DMS 273 (cell line): ENCODE measurements around the gene MTA3.
A peak's percentile ranks its signal among the peaks of the same experiment; 100 is the strongest.
"Not testable (repeated sequence)": the region's sequence is repeated elsewhere in the genome, so short reads cannot be mapped to it uniquely, and the experiment has no call there.

Experiments
- DNase-seq: peaks from one replicate; lab custom pipeline; 2025; ENCODE audit not compliant: unreplicated experiment; lab: John Stamatoyannopoulos, UW

MTA3 gene

GRCh38 chr2:42568401-42569115, at the start of gene MTA3:
MTA3 (plus strand) TSS chr2:42568632; CDS start chr2:42568746, 114 bp downstream.
- peak; percentile 67 for DNase-seq

GRCh38 chr2:42519624-42520023, 48.8 kb upstream of the MTA3 start:
- DNase-seq = no peak

- no peak for DNase-seq
These were observed 46.4 kb upstream of the MTA3 start for GRCh38 chr2:42522035-42522434.

GRCh38 chr2:42523341-42523740, 45.1 kb upstream of the MTA3 start:
- DNase-seq = no peak

GRCh38 chr2:42532397-42532796, 36.0 kb upstream of the MTA3 start:
- no peak for DNase-seq

GRCh38 chr2:42537493-42537892, 30.9 kb upstream of the MTA3 start:
- DNase-seq = no peak

- no peak for DNase-seq
These were observed 25.6 kb upstream of the MTA3 start for GRCh38 chr2:42542871-42543270.

- DNase-seq = no peak
These were observed 23.3 kb upstream of the MTA3 start for GRCh38 chr2:42545023-42545721.

GRCh38 chr2:42545841-42546390, 22.5 kb upstream of the MTA3 start:
- DNase-seq = no peak

GRCh38 chr2:42547014-42547413, 21.4 kb upstream of the MTA3 start:
- no peak for DNase-seq

- no peak for DNase-seq
These were observed 20.8 kb upstream of the MTA3 start for GRCh38 chr2:42547446-42548295.

- no peak for DNase-seq
These were observed 17.6 kb upstream of the MTA3 start for GRCh38 chr2:42550870-42551269.

- DNase-seq = no peak
These were observed 14.0 kb upstream of the MTA3 start for GRCh38 chr2:42554392-42554791.

GRCh38 chr2:42556315-42556890, 12.0 kb upstream of the MTA3 start:
- DNase-seq = no peak

GRCh38 chr2:42557306-42557705, 11.1 kb upstream of the MTA3 start:
- no peak for DNase-seq

- no peak for DNase-seq
These were observed 9.6 kb upstream of the MTA3 start for GRCh38 chr2:42558827-42559226.

- not testable (repeated sequence) for DNase-seq
These were observed 8.3 kb upstream of the MTA3 start for GRCh38 chr2:42560133-42560532.

- DNase-seq = no peak
These were observed 7.5 kb upstream of the MTA3 start for GRCh38 chr2:42560899-42561298.

GRCh38 chr2:42562474-42563144, 5.8 kb upstream of the MTA3 start:
- no peak for DNase-seq

- no peak for DNase-seq
These were observed 2.4 kb upstream of the MTA3 start for GRCh38 chr2:42566025-42566424.
